Activated CD4-positive, alpha-beta T cell treated with anti-CD3 and anti-CD28 coated beads, Interleukin-2, amount 50 U/mL, for 24 hours (primary cell): ENCODE data around the gene ZNF26.
"Not testable (repeated sequence)": the region's sequence is repeated elsewhere in the genome, so short reads cannot be mapped to it uniquely, and the experiment has no call there.

Experiments
- DNase-seq, 2 donors: peaks; one replicate each; pipeline ENCODE4 v3.0.0-alpha.2; 2020; ENCODE audit warnings: low read depth in 1 of 2, low spot score in 1 of 2

The ZNF26 gene, protein sequence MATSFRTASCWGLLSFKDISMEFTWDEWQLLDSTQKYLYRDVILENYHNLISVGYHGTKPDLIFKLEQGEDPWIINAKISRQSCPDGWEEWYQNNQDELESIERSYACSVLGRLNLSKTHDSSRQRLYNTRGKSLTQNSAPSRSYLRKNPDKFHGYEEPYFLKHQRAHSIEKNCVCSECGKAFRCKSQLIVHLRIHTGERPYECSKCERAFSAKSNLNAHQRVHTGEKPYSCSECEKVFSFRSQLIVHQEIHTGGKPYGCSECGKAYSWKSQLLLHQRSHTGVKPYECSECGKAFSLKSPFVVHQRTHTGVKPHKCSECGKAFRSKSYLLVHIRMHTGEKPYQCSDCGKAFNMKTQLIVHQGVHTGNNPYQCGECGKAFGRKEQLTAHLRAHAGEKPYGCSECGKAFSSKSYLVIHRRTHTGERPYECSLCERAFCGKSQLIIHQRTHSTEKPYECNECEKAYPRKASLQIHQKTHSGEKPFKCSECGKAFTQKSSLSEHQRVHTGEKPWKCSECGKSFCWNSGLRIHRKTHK

DNA sequence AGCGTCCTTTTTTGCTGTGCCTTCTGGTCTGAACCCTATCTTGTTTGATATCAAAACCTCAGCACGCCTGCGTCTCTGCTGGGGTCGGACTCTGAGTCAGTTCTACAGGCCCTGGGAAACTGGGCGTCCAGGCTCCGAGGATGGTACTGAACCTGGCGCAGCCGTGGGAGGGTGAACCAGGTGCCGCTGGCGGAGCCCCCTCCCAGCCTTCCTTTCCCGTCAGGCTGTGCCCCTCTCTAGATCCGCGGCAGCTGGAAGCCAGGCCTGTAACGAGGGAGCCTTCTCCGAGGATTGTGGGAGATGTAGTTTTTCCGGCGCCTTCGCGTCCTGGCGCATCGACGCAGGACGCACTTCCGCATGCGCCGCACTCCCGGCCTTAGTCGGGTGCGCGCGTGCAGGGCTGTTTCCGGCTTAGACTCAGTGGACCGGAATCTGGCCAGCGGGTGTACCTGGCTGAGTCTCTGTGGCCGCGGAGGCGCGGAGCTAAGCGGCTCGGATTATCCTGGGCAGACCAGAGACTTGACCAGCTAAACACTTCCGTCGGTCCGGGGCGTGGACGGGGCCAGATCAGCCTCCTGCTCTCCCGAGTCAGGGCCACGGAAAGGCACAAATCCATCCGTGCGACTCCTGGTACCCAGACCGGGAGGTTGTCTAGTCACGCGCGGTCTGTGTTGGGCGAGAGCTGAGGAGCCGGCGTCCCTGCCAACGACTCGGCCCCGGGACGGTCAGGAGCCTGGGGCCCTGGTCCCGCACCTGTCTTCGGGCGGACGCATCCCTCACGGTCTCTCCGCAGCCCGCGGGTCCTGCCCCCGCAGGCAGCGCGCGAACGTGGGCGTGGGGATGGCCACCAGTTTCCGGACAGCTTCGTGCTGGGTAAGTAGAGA is at the start of gene ZNF26:
Gene ZNF26, plus strand, starts transcription at position 367 of the 884 bp plus-strand sequence. Its CDS starts 474 bp downstream, at position 841.
- DNase-seq: peak; percentile 63 to 82

DNA sequence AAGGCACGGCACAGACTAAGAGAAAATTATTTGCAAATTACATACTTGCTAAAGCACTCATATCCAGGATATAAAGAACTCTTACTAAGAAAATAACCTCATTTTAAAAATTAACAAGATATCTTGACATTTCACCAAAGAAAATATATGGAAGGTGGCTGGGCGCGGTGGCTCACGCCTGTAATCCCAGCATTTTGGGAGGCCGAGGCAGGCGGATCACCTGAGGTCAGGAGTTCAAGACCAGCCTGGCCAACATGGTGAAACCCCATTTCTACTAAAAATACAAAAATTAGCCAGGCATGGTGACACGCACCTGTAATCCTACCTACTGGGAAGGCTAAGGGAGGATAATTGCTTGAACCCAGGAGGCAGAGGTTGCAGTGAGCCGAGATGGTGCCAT is 49.2 kb upstream of the ZNF26 start:
- DNase-seq: not testable (repeated sequence)

DNA sequence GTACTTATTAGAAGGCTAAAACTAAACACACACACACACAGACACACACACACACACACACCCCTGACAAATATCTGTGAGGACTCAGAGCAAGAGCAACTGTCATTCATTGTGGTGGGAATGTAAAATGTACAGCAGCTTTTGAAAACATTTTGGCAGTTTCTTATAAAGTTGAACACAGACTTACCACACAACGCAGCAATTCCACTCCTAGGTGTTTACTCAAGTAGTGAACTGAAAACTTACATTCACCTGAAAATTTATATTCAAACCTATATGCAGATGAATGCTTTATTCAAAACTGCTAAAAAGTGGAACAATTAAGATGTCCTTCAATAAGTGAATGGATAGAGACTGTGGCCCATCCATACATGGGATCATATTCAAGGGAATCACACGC is 48.7 kb upstream of the ZNF26 start:
- no peak for DNase-seq

DNA sequence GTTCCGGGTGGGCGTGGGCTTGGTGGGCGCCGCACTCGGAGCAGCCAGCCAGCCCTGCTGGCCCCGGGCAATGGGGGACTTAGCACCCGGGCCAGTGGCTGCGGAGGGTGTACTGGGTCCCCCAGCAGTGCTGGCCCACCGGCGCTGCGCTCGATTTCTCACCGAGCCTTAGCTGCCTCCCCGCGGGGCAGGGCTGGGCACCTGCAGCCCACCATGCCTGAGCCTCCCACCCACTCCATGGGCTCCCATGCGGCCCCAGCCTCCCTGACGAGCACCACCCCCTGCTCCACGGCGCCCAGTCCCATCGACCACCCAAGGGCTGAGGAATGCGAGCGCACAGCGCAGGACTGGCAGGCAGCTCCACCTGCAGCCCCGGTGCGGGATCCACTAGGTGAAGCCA is 47.4 kb upstream of the ZNF26 start:
- DNase-seq: not testable (repeated sequence)

DNA sequence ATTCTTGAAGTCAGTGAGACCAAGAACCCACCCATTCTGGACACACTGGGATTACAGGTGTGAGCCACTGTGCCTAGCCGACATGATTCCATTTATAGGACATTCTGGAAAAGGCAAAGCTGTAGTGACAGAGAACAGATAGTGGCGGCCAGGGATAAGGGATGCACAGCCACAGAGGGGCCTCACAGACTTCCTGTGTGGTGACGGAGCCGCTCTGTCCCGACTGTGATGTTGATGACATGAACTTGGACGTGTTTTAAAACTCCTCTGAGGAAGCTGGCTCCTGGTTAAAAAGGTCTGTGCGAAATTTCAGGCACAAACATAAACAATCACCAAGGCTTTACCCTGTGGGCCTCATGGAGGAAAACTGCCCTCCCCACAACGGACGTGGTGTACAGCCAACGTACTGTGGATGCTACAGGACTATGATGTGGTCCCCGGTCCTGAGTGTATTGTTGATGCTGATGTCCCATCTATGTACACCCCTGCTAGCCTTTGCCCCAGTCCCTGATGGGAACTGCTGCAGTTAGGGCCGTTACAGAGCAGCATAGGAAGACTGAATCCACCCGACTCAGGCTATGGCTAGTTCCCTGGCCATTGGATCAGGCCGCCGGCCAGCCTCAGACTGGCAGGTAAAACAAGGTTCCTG is 46.0 kb upstream of the ZNF26 start:
- DNase-seq: no peak

DNA sequence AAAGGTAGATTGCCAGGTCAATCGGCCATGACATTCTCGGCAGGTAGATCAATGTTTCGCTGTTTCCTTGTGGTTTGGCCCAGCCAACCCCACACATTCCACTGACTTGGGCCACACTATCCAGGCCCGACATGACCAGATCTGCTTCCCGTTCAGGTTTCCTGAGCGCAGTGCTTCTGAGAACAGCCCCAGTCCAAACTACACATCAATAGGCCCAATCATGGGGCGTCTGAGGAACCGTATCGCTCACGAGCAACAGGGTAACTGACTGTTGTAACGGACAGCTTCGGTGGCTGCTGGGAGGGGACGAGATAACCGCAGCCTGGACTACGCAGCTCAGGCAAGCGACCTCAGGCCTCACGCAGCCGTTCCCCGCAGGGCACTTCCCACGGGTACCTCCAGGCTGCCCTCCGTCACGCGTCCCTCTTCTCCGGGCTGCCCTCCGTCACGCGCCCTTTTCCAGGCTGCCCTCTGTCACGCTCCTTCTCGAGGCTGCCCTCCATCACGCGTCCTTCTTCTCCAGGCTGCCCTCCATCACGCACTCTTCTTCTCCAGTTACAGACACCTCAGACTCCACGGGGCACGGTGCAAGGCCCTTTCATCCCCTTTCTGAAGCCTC is 44.7 kb upstream of the ZNF26 start:
- DNase-seq: no peak

DNA sequence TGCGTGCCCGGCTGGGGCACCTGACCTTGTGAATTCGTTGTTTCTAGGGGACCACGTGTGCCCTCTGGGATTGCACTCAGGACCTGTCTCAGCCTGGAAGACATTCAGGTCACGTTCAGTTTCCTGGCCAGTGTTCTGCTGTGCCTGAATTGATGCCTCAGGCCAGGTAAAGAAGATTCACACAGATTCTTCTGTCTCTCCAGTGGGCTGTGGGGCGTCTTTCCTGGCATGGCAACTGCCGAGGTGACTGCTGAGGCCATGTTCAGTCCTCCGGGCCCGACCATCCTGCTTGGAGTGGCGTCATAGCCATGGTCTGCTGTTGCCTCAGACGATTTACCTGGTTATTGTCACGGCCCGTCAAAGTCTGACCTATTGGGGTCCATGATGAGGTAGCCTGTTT is 43.6 kb upstream of the ZNF26 start:
- DNase-seq: no peak

DNA sequence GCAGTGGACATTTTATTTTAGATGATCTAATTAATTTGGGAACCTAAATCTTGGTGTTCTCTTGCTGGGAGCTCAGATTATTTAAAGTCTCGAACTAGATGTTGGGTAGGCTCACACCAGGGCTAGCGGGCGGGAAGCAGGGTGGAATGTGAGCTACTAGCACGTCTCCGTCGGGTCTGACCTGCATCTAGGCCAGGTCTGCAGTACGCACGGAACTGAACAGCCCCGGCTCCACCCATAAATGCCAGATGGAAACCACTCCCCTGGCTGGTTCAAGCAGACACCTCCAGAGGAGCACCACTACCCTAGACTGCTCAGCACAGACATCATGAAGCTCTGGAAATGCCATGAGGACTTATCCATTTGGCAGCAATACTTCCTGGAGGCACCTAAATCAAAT is 40.4 kb upstream of the ZNF26 start:
- DNase-seq: no peak

DNA sequence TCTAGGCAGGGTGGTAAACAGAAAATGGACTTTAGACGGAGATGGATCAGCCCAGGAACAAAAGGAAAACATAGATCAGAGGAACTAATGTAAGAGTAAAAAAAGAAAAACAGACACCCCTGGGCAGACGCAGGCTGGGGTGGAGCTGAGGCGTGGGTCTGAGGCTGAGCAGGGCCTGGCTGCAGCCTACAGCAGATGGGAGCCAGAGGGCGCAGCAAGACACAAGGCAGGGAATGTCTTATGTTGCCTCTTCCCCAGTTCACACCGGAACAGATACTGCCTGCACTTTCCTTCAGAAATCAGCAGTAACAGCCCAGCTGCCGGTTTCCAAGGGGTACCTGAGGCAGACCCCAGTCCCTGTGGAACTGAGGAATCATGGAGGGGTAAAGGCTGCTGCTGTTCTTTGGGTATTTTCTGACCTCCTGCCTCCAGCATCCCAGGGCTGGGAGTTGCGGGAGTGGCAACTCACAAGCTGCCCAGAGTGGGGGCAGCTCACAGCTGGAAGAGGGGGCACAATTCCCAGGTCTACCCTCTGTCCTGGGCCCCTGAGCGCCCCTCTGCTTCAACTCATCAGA is 39.8 kb upstream of the ZNF26 start:
- no peak for DNase-seq

DNA sequence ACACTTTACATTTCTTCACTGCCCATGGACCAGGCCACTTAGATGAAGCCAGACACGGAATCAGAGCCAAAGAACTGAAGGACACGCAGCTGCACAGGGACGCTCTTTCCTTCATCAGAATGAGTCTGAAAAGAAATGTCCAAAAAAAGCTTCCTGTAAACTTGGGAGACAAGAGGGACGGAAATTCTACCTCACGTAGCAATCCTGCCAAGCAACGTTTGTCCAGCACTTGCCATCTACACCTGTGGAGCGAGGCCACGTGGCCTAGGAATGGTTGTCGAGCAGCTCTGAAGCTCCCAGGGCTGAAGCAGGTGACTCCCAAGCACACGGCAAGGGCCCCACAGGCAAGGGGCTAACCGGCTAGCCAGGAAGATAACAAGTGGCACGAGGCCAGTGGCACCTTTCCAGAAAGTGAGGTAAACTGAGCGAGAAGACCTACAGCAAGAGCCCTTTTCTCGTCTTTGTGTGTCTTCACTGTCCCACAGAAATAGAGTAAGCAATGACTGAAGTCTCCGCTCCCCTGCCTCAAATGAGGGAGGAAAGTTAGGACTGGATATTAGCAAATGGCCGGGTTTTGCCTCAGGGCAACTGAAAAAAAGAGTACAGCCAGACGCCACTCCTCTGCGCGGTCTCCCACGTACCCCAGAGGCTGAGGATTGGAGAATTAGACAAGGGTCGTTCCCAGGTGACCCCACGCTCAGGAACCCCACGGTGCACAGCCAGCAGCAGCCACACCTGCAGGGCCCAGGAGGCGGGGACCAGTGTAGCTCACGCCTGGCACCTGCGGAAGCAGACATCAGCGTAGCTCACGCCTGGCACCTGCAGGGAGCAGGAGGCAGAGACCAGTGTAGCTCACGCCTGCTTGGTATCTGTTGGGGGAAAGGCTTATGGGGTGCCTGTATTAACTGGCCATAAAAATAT is 37.8 kb upstream of the ZNF26 start:
- DNase-seq: no peak

DNA sequence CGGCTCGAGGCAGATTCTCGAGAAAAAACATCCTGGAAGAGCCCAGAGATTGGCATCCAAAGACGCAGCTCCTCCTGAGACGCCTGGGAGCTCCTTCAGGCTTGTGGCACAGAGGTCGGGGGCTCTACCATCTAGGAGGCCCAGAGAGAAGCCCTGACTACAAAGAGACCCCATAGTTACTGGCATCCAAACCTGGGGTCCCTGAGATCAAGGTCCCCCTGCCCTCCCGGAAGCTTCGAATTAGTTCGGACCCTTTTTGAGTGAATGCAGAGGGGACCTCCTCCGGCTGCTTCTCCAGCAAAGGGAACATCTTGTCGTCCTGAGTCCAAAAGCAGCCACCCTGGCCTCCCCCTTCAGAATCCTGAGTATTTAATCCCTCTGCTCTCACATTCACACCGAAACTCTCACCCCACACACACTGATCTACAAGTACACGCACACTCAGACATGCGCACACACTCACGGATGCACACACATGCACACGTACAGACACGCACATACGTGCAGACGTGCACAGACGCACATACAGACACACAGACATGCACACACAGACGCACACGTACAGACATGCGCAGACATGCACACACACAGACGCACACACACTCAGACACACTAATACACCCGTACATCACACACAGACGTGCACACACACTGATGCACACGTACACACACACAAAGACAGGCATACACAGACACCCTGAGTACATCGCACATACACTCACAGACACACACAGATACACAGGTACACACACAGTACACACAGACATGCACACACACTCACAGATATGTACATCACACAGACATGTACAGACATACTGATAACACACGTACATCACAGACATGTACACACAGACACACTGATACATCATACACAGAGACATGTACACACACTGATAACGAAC is 36.0 kb upstream of the ZNF26 start:
- no peak for DNase-seq

DNA sequence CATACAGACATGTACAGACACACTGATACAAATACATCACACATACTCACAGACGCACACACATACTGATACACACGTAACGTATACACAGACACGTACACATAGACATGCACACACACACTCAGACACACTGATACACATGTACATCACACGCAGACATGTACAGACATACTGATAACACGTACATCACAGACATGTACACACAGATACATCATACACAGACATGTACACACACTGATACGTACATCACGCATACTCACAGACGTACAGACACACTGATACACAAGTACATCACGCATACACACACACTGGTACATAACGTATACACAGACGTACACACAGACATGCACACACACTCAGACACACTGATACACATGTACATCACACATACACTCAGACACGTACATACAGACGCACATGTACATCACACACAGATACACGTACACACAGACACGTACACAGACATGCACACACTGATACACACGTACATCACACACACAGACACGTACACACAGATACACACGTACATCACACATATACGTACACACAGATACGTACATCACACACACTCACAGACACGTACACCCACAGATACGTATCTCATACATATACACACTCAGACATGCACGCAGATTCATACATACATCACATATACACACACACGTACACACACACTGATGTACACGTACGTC is 35.2 kb upstream of the ZNF26 start:
- no peak for DNase-seq

DNA sequence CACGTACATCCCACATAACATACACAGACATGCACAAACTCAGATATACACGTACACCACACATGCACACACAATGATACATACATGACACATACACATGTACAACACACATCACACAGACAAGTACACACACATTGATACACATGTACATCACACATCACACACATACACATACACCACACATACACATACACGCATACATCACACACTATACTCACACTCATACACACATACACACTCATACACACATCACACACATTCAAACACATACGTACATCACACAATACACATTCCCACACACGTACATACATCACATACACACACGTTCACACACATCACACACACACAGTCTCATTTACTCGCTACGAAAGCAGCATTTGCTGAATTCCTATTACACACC is 34.5 kb upstream of the ZNF26 start:
- DNase-seq: no peak

DNA sequence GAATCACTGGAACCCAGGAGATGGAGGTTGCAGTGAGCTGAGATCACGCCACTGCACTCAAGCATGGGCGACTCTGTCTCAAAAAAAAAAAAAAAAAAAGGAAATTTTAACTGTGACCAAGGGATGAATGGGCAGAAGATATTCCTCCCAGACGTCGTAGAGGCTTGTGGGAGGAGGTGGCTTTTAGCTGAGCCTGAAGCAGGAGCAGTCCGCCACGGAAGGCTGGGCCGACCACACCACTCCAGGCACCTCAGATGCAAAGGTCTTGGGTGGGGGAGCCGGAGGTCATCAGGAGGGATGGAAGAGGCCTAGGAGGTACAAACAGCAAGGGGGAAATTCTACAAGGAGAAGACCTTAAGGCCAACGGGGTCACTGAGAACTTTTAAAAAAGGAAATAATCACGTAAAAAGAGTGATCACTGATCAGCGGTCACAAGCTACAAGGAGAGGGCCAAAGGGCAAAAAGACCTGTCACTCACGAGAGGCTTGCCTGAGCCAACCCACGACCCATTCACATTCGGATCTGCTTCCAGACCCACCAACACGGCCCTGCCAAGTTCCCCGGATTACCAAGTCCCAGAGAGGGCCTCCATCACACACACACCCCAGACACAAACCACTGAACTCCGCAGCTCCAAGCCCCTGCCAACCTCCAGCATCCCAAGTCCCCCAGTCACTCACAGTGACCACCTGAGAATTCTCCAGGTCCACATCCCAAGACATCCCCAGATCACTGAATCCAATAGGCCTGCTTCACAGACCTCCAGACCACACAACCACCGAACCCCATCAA is 33.6 kb upstream of the ZNF26 start:
- no peak for DNase-seq

DNA sequence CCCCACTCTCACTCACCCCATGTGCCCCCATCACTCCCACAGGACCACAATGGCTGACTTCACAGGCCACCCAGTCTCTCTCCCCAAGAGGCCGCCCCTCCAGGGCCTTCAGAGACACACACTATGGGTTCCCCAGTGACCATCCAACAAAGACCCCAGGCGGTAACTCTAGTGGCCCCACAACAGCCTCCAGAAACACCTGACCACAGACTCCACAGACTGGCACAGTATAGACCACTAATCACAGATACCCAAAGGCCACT is 33.1 kb upstream of the ZNF26 start:
- no peak for DNase-seq

DNA sequence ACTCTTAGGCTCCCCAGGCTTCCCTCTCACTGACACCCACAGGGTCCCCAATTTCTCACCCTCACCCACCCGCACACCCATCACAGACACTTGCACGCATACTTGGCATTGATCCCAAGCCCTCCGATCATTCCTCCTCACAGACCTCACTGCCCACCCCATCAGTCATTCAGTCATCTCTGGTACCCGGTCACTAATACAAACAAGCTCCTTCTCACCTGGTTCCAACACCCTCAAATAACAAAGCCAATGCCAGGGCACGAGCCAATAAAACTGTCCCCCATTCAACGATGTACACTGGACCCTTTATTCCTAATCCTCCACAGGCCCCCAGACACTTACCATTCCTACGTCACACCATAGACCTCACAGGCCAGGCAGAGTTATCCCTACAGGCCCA is 32.4 kb upstream of the ZNF26 start:
- DNase-seq: no peak

DNA sequence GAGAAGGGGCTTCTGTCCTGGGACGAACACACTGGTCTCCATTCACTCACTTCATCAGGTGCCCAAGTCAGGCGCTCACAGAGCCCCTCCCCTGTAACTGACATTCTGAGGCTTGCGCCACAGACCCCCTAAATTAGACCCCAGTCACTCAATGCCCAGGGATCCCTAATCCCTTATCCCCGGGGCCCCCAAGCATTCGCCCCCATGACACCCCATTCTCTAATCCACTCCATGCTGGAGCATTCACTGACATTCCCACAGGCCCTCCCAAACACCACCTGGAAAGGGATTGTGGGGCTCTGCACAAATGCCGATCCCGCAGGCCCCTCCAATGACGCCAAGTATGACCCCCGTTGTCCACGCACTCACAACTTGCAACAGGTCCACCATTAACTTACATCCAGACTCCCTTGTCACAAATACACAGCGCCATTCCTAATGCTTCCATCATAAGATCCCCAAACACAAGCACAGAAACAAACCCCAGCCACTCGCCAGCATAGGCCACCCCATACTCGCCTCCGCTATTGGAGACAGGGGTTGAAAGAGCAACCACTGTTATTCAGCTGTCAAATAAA is 31.6 kb upstream of the ZNF26 start:
- no peak for DNase-seq
